SK-N-SH (cell line): ENCODE results near the gene BMPR1B. TPM values are rescaled to one million over a fixed set of nuclear protein-coding genes. Genes with fewer than 3 reads are reported as not detected.

Source experiments
- CTCF ChIA-PET: fragments of 300-600, 350-600 bp; formaldehyde crosslinking; extraction: SDS; loops from one replicate; lab custom pipeline; 2021; lab: Yijun Ruan, JAX
- POLR2A ChIA-PET: fragments of 350-600 bp; sonication (Branson Sonifier 250); formaldehyde crosslinking; extraction: SDS; loops from one replicate; lab custom pipeline; 2020; ENCODE audit warnings: antibody characterized with exemption, inconsistent platforms; lab: Yijun Ruan, JAX
- DNase-seq: peaks from one replicate; pipeline ENCODE4 v3.0.0; 2012
- H2AFZ ChIP-seq: fragments of 200-600 bp; sonication (generic); 2 replicates; pipeline ENCODE4 v1.8.1; 2016; ENCODE audit warnings: antibody characterized with exemption, mild to moderate bottlenecking, low read depth
- H3F3A ChIP-seq: fragments of 200-600 bp; sonication (generic); replicated peaks from 2 replicates; pipeline ENCODE3; 2016; ENCODE audit warnings: antibody characterized with exemption, mild to moderate bottlenecking; ENCODE audit not compliant: insufficient read depth
- H3K27ac ChIP-seq, 2 experiments: fragments of 200-500 bp in 1 of 2; fragments of 200-600 bp in 1 of 2; sonication (Bioruptor generic) in 1 of 2; sonication (generic), shearing (Covaris generic) in 1 of 2; 2 replicates each; pipeline versions ENCODE4 v1.5.1 to v1.6.1; 2014 to 2016; ENCODE audit warnings: low read depth in 2 of 2, inconsistent platforms in 1 of 2, low read length in 1 of 2, mild to moderate bottlenecking in 1 of 2, mixed read lengths in 1 of 2
- H3K27me3 ChIP-seq: fragments of 200-600 bp; sonication (generic), shearing (Covaris generic); 2 replicates; pipeline ENCODE4 v1.6.1; 2016; ENCODE audit warnings: mixed run types; ENCODE audit not compliant: insufficient read depth
- H3K36me3 ChIP-seq, 2 experiments: fragments of 200-500 bp in 1 of 2; fragments of 200-600 bp in 1 of 2; sonication (Bioruptor generic) in 1 of 2; sonication (generic) in 1 of 2; replicated peaks in 1 of 2; 2 replicates each; pipeline versions ENCODE3 to v1.5.1; 2014 to 2016; ENCODE audit warnings: low read length in 1 of 2, mild to moderate bottlenecking in 1 of 2; ENCODE audit not compliant: insufficient read depth in 2 of 2, control insufficient read depth in 1 of 2
- H3K4me1 ChIP-seq, 2 experiments: fragments of 200-500 bp in 1 of 2; fragments of 200-600 bp in 1 of 2; sonication (Bioruptor generic) in 1 of 2; sonication (generic), shearing (Covaris generic) in 1 of 2; 2 replicates each; pipeline versions ENCODE4 v1.5.1 to v1.6.1; 2014 to 2016; ENCODE audit warnings: low read depth in 1 of 2, low read length in 1 of 2, mixed run types in 1 of 2; ENCODE audit not compliant: insufficient read depth in 2 of 2, control insufficient read depth in 1 of 2
- H3K4me2 ChIP-seq: fragments of 200-600 bp; sonication (generic), shearing (Covaris generic); 2 replicates; pipeline ENCODE4 v1.6.1; 2017; ENCODE audit warnings: mixed run types
- H3K4me3 ChIP-seq, 2 experiments: fragments of 200-500 bp in 1 of 2; fragments of 200-600 bp in 1 of 2; sonication (Bioruptor generic) in 1 of 2; sonication (generic), shearing (Covaris generic) in 1 of 2; 2 replicates each; pipeline versions ENCODE4 v1.5.1 to v1.8.1; 2014 to 2016; ENCODE audit warnings: low read depth in 2 of 2, inconsistent platforms in 1 of 2, low read length in 1 of 2, mild to moderate bottlenecking in 1 of 2, mixed read lengths in 1 of 2, moderate library complexity in 1 of 2
- H3K79me2 ChIP-seq: fragments of 200-600 bp; sonication (generic); 2 replicates; pipeline ENCODE4 v1.8.1; 2017; ENCODE audit warnings: mild to moderate bottlenecking; ENCODE audit not compliant: insufficient read depth
- H3K9ac ChIP-seq: fragments of 200-600 bp; sonication (generic); 2 replicates; pipeline ENCODE4 v1.6.1; 2017; ENCODE audit warnings: mixed run types
- H3K9me2 ChIP-seq: fragments of 200-600 bp; sonication (generic); 2 replicates; pipeline ENCODE4 v1.6.1; 2017; ENCODE audit warnings: mixed run types
- H3K9me3 ChIP-seq: fragments of 200-600 bp; sonication (generic); 2 replicates; pipeline ENCODE4 v1.6.1; 2017; ENCODE audit warnings: mixed run types, mild to moderate bottlenecking, moderate library complexity
- H4K20me1 ChIP-seq: fragments of 200-600 bp; sonication (generic); 2 replicates; pipeline ENCODE4 v1.6.1; 2017; ENCODE audit warnings: mild to moderate bottlenecking, mixed run types; ENCODE audit not compliant: insufficient read depth
- EZH2phosphoT487 ChIP-seq: fragments of 200-600 bp; sonication (generic); IDR thresholded peaks from 2 replicates; pipeline ENCODE4 v1.6.1; 2017; ENCODE audit warnings: low read depth, mixed run types, mild to moderate bottlenecking, antibody characterized with exemption, moderate library complexity, borderline replicate concordance
- FOSL2 ChIP-seq: IDR thresholded peaks from 2 replicates; pipeline ENCODE4 v1.4.0; 2012; ENCODE audit warnings: low read depth, mild to moderate bottlenecking, moderate library complexity, borderline replicate concordance
- GABPA ChIP-seq: IDR thresholded peaks from 2 replicates; pipeline ENCODE4 v1.4.0; 2012; ENCODE audit warnings: low read depth, mild to moderate bottlenecking
- MXI1 ChIP-seq: IDR thresholded peaks from 2 replicates; pipeline ENCODE4 v1.6.1; 2012; ENCODE audit warnings: mild to moderate bottlenecking, low read depth, low read length, improper control_type of control experiment
- NFIC ChIP-seq: IDR thresholded peaks from 2 replicates; pipeline ENCODE4 v1.4.0; 2012; ENCODE audit warnings: borderline replicate concordance
- RCOR1 ChIP-seq: fragments of 150-350 bp; IDR thresholded peaks from 2 replicates; pipeline ENCODE4 v1.6.1; 2017; ENCODE audit warnings: antibody characterized with exemption, low read length
- SMC3 ChIP-seq: IDR thresholded peaks from 2 replicates; pipeline ENCODE4 v1.6.1; 2012; ENCODE audit warnings: low read depth, low read length, improper control_type of control experiment
- TAF1 ChIP-seq: IDR thresholded peaks from 2 replicates; pipeline ENCODE4 v1.6.1; 2012; ENCODE audit warnings: low read depth, mild to moderate bottlenecking, low read length, moderate library complexity, borderline replicate concordance
- TCF12 ChIP-seq: IDR thresholded peaks from 2 replicates; pipeline ENCODE4 v1.4.0; 2012
- YY1 ChIP-seq: IDR thresholded peaks from 2 replicates; pipeline ENCODE4 v1.4.0; 2012; ENCODE audit warnings: low read depth, mild to moderate bottlenecking
- WGBS: methylation state at CpG from one replicate; pipeline ENCODE4 v1.1.6; 2017; ENCODE audit warnings: low lambda C conversion rate; 5-methylcytosine and 5-hydroxymethylcytosine counted together
- polyA plus RNA-seq, 3 experiments: library from polyadenylated mRNA; depleted of rRNA; stranded (reverse); fragments of >200 nt; gene quantifications; 2 replicates each; pipeline ENCODE4 v1.2.3, GENCODE V29; 2012
- TF ChIP-seq, protein P1 (sequence below): fragments of 150-350 bp; IDR thresholded peaks from 2 replicates; pipeline ENCODE4 v1.6.1; 2016; ENCODE audit warnings: mild to moderate bottlenecking, low read depth, low read length
- TF ChIP-seq, protein P2 (sequence below): IDR thresholded peaks from 2 replicates; pipeline ENCODE4; 2012
- TF ChIP-seq, protein P3 (sequence below): IDR thresholded peaks from 2 replicates; pipeline ENCODE4 v1.6.1; 2012; ENCODE audit warnings: mild to moderate bottlenecking, low read depth, low read length, moderate library complexity
- TF ChIP-seq, protein P4 (sequence below): fragments of 150-350 bp; IDR thresholded peaks from 2 replicates; pipeline ENCODE4 v1.6.1; 2017; ENCODE audit warnings: antibody characterized with exemption, low read length, low read depth, borderline replicate concordance

BMPR1B gene
- polyA plus RNA-seq, 1 of the 3 experiments (the other 2 are of a cell fraction), result 0.16 TPM

DNA sequence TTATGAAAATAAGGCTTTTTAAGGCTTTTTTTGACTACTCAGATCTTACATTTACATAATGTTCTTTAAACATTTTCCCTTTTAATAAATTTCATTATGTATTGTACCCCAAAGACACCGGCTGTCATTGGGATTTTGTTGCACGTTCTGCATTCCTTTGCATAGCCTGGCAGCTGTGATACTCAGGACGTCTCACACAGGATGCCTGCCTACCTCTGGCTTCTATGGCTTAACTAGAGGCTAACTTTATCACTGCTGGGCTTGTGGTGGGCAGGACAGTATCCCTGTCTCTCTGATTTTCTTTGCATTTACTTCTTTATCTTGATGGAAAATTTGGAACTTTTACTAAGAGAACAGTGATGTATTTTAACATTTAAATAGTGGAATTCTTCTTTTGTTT is 147.8 kb downstream of the BMPR1B start:
- H3K27ac ChIP-seq, result no peak overlapping the region

DNA sequence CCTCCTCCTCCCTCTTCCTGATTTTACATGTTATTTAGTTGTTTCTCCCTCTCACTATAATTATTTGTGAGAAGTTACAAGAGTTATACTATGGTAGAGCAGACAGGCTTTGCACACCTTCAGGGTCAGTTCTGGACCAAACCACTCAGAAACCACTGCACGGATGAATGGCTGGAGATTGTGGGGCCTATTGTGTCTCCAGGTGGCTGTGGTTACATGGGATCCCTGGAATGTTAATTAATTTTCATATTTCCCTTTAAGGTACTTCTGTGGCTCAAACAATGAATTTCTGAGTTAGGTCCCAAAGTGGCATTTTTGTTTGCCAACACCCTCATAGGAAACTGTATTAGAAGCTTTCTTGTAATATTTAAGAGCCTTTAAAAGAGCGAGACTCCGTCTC is 151.9 kb downstream of the BMPR1B start:
- H3F3A ChIP-seq, result no peaks in the 10 kb centered on the region
- TF ChIP-seq MXI1 (no peak), GABPA (no peak), EZH2phosphoT487 (no peak), RCOR1 (no peak), TAF1 (no peak)
- TF ChIP-seq, protein P1, sequence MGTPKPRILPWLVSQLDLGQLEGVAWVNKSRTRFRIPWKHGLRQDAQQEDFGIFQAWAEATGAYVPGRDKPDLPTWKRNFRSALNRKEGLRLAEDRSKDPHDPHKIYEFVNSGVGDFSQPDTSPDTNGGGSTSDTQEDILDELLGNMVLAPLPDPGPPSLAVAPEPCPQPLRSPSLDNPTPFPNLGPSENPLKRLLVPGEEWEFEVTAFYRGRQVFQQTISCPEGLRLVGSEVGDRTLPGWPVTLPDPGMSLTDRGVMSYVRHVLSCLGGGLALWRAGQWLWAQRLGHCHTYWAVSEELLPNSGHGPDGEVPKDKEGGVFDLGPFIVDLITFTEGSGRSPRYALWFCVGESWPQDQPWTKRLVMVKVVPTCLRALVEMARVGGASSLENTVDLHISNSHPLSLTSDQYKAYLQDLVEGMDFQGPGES, result no peak
- TF ChIP-seq, all 33 proteins: peak for 0
- Histone ChIP-seq H2AFZ (no peak overlapping the region), H3K79me2 (no peaks in the 10 kb centered on the region), H3K4me3 (no peak overlapping the region), H3K4me1 (peaks cover 0 to 2% of the 10 kb centered on the region in 2 experiments; a peak in 1 of 4 replicates), H3K36me3 (no peaks in the 10 kb centered on the region), H4K20me1 (no peaks in the 10 kb centered on the region), H3K9me3 (no peaks in the 10 kb centered on the region), H3K9ac (no peak overlapping the region), H3K4me2 (no peak overlapping the region), H3K27me3 (no peaks in the 10 kb centered on the region), H3K27ac (no peak overlapping the region), H3K9me2 (no peaks in the 10 kb centered on the region)
- WGBS, result 93% methylated on average over 3 of the region's 3 CpGs
- POLR2A ChIA-PET, result no interaction called here
- CTCF ChIA-PET, result interaction anchor here (0.8 to 1.3 kb wide), 2 partner anchors 14 to 288 kb away, joined by 3 read pairs; no protein-coding TSS in a partner anchor
- DNase-seq, result no peak

More for the DNA sequence above, 147.8 kb downstream of the BMPR1B start:
- Histone ChIP-seq H3K79me2 (no peaks in the 10 kb centered on the region), H3K27me3 (no peaks in the 10 kb centered on the region), H3K9me2 (no peaks in the 10 kb centered on the region), H3K9me3 (no peaks in the 10 kb centered on the region), H3K4me2 (no peak overlapping the region), H2AFZ (no peak overlapping the region), H3K36me3 (no peaks in the 10 kb centered on the region), H3K4me1 (peaks cover 0 to 2% of the 10 kb centered on the region in 2 experiments; a peak in 1 of 4 replicates), H4K20me1 (no peaks in the 10 kb centered on the region), H3F3A (no peaks in the 10 kb centered on the region), H3K4me3 (no peak overlapping the region), H3K9ac (no peak overlapping the region)
- no peak for TF ChIP-seq TAF1
- no peak for TF ChIP-seq YY1
- TF ChIP-seq, protein P2, sequence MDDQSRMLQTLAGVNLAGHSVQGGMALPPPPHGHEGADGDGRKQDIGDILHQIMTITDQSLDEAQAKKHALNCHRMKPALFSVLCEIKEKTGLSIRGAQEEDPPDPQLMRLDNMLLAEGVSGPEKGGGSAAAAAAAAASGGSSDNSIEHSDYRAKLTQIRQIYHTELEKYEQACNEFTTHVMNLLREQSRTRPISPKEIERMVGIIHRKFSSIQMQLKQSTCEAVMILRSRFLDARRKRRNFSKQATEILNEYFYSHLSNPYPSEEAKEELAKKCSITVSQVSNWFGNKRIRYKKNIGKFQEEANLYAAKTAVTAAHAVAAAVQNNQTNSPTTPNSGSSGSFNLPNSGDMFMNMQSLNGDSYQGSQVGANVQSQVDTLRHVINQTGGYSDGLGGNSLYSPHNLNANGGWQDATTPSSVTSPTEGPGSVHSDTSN, result no peak
- TF ChIP-seq, protein P3, sequence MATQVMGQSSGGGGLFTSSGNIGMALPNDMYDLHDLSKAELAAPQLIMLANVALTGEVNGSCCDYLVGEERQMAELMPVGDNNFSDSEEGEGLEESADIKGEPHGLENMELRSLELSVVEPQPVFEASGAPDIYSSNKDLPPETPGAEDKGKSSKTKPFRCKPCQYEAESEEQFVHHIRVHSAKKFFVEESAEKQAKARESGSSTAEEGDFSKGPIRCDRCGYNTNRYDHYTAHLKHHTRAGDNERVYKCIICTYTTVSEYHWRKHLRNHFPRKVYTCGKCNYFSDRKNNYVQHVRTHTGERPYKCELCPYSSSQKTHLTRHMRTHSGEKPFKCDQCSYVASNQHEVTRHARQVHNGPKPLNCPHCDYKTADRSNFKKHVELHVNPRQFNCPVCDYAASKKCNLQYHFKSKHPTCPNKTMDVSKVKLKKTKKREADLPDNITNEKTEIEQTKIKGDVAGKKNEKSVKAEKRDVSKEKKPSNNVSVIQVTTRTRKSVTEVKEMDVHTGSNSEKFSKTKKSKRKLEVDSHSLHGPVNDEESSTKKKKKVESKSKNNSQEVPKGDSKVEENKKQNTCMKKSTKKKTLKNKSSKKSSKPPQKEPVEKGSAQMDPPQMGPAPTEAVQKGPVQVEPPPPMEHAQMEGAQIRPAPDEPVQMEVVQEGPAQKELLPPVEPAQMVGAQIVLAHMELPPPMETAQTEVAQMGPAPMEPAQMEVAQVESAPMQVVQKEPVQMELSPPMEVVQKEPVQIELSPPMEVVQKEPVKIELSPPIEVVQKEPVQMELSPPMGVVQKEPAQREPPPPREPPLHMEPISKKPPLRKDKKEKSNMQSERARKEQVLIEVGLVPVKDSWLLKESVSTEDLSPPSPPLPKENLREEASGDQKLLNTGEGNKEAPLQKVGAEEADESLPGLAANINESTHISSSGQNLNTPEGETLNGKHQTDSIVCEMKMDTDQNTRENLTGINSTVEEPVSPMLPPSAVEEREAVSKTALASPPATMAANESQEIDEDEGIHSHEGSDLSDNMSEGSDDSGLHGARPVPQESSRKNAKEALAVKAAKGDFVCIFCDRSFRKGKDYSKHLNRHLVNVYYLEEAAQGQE, result no peak
- no peak for TF ChIP-seq NFIC
- TF ChIP-seq FOSL2, result no peak
- no peak for TF ChIP-seq RCOR1
- TF ChIP-seq SMC3, result no peak
- TF ChIP-seq, protein P4, sequence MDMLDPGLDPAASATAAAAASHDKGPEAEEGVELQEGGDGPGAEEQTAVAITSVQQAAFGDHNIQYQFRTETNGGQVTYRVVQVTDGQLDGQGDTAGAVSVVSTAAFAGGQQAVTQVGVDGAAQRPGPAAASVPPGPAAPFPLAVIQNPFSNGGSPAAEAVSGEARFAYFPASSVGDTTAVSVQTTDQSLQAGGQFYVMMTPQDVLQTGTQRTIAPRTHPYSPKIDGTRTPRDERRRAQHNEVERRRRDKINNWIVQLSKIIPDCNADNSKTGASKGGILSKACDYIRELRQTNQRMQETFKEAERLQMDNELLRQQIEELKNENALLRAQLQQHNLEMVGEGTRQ, result no peak
- no peak for TF ChIP-seq EZH2phosphoT487
- no peak for TF ChIP-seq GABPA
- TF ChIP-seq TCF12, result no peak
- no peak for DNase-seq
- 83% methylated on average over 3 of the region's 3 CpGs for WGBS
- ChIA-PET CTCF (interaction anchor here (0.6 to 1.6 kb wide), 2 partner anchors 13 to 166 kb away, joined by 3 to 4 read pairs; no protein-coding TSS in a partner anchor), POLR2A (no interaction called here)
